PC-9 (cell line): ENCODE data around the gene HGS. TPM values are rescaled to one million over a fixed set of nuclear protein-coding genes. Genes with fewer than 3 reads are reported as not detected.

Experiments used
- BruUV-seq: library from RNA; stranded (reverse); fragments of 400-500 nt; replicated peaks from 2 replicates; lab custom pipeline; 2021; lab: Mats Ljungman, UMichigan
- CTCF ChIA-PET: fragments of 300-600 bp; sonication (Branson Sonifier 250); formaldehyde crosslinking; loops from one replicate; lab custom pipeline; 2022; ENCODE audit warnings: antibody characterized with exemption; lab: Charles Lee
- POLR2A ChIA-PET: fragments of 300-600 bp; sonication (Branson Sonifier 250); formaldehyde crosslinking; loops from one replicate; lab custom pipeline; 2022; ENCODE audit warnings: antibody characterized with exemption; ENCODE audit not compliant: unreplicated experiment; lab: Charles Lee
- DNase-seq, 2 experiments: peaks; one replicate each; pipeline versions ENCODE4 v3.0.0 to v3.0.0-alpha.2; 2015 to 2022; ENCODE audit warnings: mixed read lengths in 1 of 2
- H2AFZ ChIP-seq: fragments of 200-600 bp; sonication (generic); 2 replicates; pipeline ENCODE4 v1.8.1; 2017; ENCODE audit warnings: antibody characterized with exemption
- H3F3A ChIP-seq: fragments of 200-600 bp; sonication (generic); 2 replicates; pipeline ENCODE4 v1.8.1; 2017; ENCODE audit warnings: antibody characterized with exemption, mild to moderate bottlenecking, low read depth; ENCODE audit not compliant: insufficient read depth
- H3K27ac ChIP-seq: fragments of 200-600 bp; sonication (generic); 2 replicates; pipeline ENCODE4 v1.6.1; 2016; ENCODE audit warnings: mixed run types
- H3K27me3 ChIP-seq: fragments of 200-600 bp; sonication (generic); 2 replicates; pipeline ENCODE4 v1.6.1; 2016; ENCODE audit warnings: low read depth, mixed run types; ENCODE audit not compliant: insufficient read depth
- H3K36me3 ChIP-seq: fragments of 200-600 bp; sonication (generic); 2 replicates; pipeline ENCODE4 v1.6.1; 2016; ENCODE audit warnings: low read depth, mixed run types
- H3K4me1 ChIP-seq: fragments of 200-600 bp; sonication (generic); replicated peaks from 2 replicates; pipeline ENCODE4 v1.6.1; 2016; ENCODE audit warnings: mixed run types; ENCODE audit not compliant: insufficient read depth
- H3K4me2 ChIP-seq: fragments of 200-600 bp; sonication (generic); 2 replicates; pipeline ENCODE4 v1.6.1; 2017; ENCODE audit warnings: mixed run types
- H3K4me3 ChIP-seq: fragments of 200-600 bp; sonication (generic); 2 replicates; pipeline ENCODE4 v1.6.1; 2016; ENCODE audit warnings: mixed run types
- H3K79me2 ChIP-seq: fragments of 200-600 bp; sonication (generic); 2 replicates; pipeline ENCODE4 v1.6.1; 2017; ENCODE audit warnings: low read depth, mixed run types
- H3K9me2 ChIP-seq: fragments of 200-600 bp; sonication (generic); 2 replicates; pipeline ENCODE4 v1.8.1; 2017; ENCODE audit warnings: mild to moderate bottlenecking; ENCODE audit not compliant: insufficient read depth
- H3K9me3 ChIP-seq: fragments of 200-600 bp; sonication (generic); 2 replicates; pipeline ENCODE4 v1.8.1; 2016; ENCODE audit warnings: low read depth; ENCODE audit not compliant: insufficient read depth
- H4K20me1 ChIP-seq: fragments of 200-600 bp; sonication (generic); 2 replicates; pipeline ENCODE4 v1.8.1; 2017; ENCODE audit not compliant: insufficient read depth
- CTCF ChIP-seq: fragments of 200-600 bp; sonication (generic); conservative IDR thresholded peaks from 2 replicates; pipeline ENCODE4 v1.6.1; 2017; ENCODE audit warnings: mixed run types, antibody characterized with exemption, mild to moderate bottlenecking, moderate library complexity
- EZH2 ChIP-seq: fragments of 200-600 bp; sonication (generic); IDR thresholded peaks from 2 replicates; pipeline ENCODE4 v1.8.0; 2017; ENCODE audit warnings: antibody characterized with exemption, low read depth
- intact Hi-C: fragments of 100-400 bp; cut with micrococcal nuclease; formaldehyde crosslinking; loops from one replicate; pipeline ENCODE4 v1.10.0; 2022; ENCODE audit not compliant: unreplicated experiment
- total RNA-seq: library from RNA; stranded (reverse); gene quantifications from 2 replicates; pipeline ENCODE4 v1.2.3, GENCODE V29; 2021

The HGS gene
- total RNA-seq, 1 experiment from 2014 or later: 166 TPM

GRCh38 chr17:81727324-81728031 is 43.7 kb downstream of the HGS start:
- POLR2A ChIA-PET: interaction anchor here (0.6 kb wide), 1 partner anchor 296 kb away, joined by 3 read pairs; the partner anchor contains the start of gene LRRC45
- no peak for DNase-seq
- BruUV-seq: no TSS peak

GRCh38 chr17:81733507-81734404 is 49.9 kb downstream of the HGS start:
- Histone ChIP-seq H4K20me1 (no peaks in the 10 kb centered on the region), H3K27ac (no peak overlapping the region), H3K27me3 (no peaks in the 10 kb centered on the region), H3K4me3 (no peak overlapping the region), H3K36me3 (no peaks in the 10 kb centered on the region), H2AFZ (no peak overlapping the region), H3K79me2 (no peaks in the 10 kb centered on the region), H3K9me3 (no peaks in the 10 kb centered on the region), H3K9me2 (no peaks in the 10 kb centered on the region), H3F3A (no peaks in the 10 kb centered on the region), H3K4me2 (peak overlapping the region; percentile 34; the same call in 1 of the 2 replicates), H3K4me1 (no peaks in the 10 kb centered on the region)
- BruUV-seq: no TSS peak
- DNase-seq: peak; percentile 55 to 92
- intact Hi-C loops: no loop called here
- ChIA-PET POLR2A (interaction anchor here (0.6 kb wide), 1 partner anchor 50 kb away, joined by 3 read pairs; the partner anchor contains the start of genes ARL16 and HGS), CTCF (interaction anchor here (0.6 kb wide), 1 partner anchor 130 kb away, joined by 3 read pairs; no protein-coding TSS in a partner anchor)
- no peak for TF ChIP-seq EZH2
- TF ChIP-seq CTCF: peak; percentile 81

More at GRCh38 chr17:81727324-81728031, 43.7 kb downstream of the HGS start:
- CTCF ChIA-PET: no interaction called here
- no peaks in the 10 kb centered on the region for H3K36me3 ChIP-seq
- H3K9me2 ChIP-seq: no peaks in the 10 kb centered on the region
- H3F3A ChIP-seq: peaks cover 12% of the 10 kb centered on the region; the same call in 1 of the 2 replicates
- H3K4me2 ChIP-seq: no peak overlapping the region
- intact Hi-C loops: no loop called here
- no peak overlapping the region for H2AFZ ChIP-seq
- H4K20me1 ChIP-seq: no peaks in the 10 kb centered on the region
- H3K4me1 ChIP-seq: peaks cover 23% of the 10 kb centered on the region
- no peaks in the 10 kb centered on the region for H3K9me3 ChIP-seq
- H3K27ac ChIP-seq: no peak overlapping the region
- H3K79me2 ChIP-seq: no peaks in the 10 kb centered on the region
- TF ChIP-seq EZH2 (no peak), CTCF (no peak)
- no peak overlapping the region for H3K4me3 ChIP-seq
- H3K27me3 ChIP-seq: no peaks in the 10 kb centered on the region
